ENCODE data around the gene MTARC2. TPM values are rescaled to one million over a fixed set of nuclear protein-coding genes. Genes with fewer than 3 reads are reported as not detected.

The MTARC2 gene
- total and polyA plus RNA-seq, 4 experiments from 2014 or later: 0.25 TPM; not detected in 3

DNA sequence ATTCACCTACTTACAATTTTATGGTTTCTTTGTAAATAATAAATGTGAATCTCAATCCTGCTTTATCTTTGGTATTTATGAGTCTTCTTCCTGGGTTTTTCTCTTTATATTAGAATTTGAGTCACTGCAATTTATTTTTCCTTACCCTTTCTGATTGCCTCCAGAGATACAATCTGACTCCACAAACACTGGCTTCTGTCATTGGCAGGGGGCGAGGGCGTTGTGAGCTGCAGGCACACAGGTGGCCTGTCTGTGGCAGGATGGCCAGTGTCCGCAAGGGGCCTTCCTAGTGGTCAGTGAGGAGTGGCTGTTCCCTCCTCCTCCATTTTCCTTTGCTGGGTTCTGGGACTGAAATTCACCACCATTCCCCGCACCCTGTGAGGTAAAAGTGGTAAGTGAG lies 36.6 kb downstream of the MTARC2 start:
- Mint-ChIP-seq H3K27me3 (peaks cover 31 to 38% of the 10 kb centered on the region in 2 donors), H3K4me3 (no peak overlapping the region), H3K9me3 (no peaks in the 10 kb centered on the region), H3K27ac (no peak overlapping the region), H3K4me1 (no peaks in the 10 kb centered on the region), H3K36me3 (no peaks in the 10 kb centered on the region)
- Histone ChIP-seq H3K36me3 (ENCODE audit: insufficient read depth, low read length) (no peaks in the 10 kb centered on the region), H3K4me3 (ENCODE audit: low read length in 2 of 2) (no peak overlapping the region), H3K27ac (ENCODE audit: low read depth, low read length) (no peak overlapping the region), H3K9me3 (ENCODE audit: control insufficient read depth in 1 of 2, low read length in 2 of 2) (no peaks in the 10 kb centered on the region), H3K27me3 (ENCODE audit: insufficient read depth, low read length) (peaks cover 8% of the 10 kb centered on the region), H3K4me1 (ENCODE audit: insufficient read depth, low read length) (no peaks in the 10 kb centered on the region)
- intact Hi-C loops (cut with micrococcal nuclease): no loop called here
- ChIA-PET CTCF (ENCODE audit: partially characterized antibody) (no interaction called here), POLR2A (ENCODE audit: partially characterized antibody) (no interaction called here)
- DNase-seq: no peak

- Histone ChIP-seq H3K27ac (ENCODE audit: low read depth, low read length) (no peak overlapping the region), H3K27me3 (ENCODE audit: insufficient read depth, low read length) (peaks cover 8% of the 10 kb centered on the region), H3K9me3 (ENCODE audit: control insufficient read depth in 1 of 2, low read length in 2 of 2) (no peaks in the 10 kb centered on the region), H3K4me3 (ENCODE audit: low read length in 2 of 2) (no peak overlapping the region), H3K36me3 (ENCODE audit: insufficient read depth, low read length) (no peaks in the 10 kb centered on the region), H3K4me1 (ENCODE audit: insufficient read depth, low read length) (no peaks in the 10 kb centered on the region)
- Mint-ChIP-seq H3K9me3 (no peaks in the 10 kb centered on the region), H3K4me3 (peak overlapping the region in 2 of 8 donors; percentile 0 to 34), H3K36me3 (no peaks in the 10 kb centered on the region), H3K27ac (no peak overlapping the region), H3K4me1 (no peaks in the 10 kb centered on the region), H3K27me3 (peaks cover 31 to 38% of the 10 kb centered on the region in 2 donors)
- intact Hi-C loops (cut with micrococcal nuclease): no loop called here
- CTCF ChIA-PET (ENCODE audit: partially characterized antibody): interaction anchor here (0.9 kb wide), 1 partner anchor 10 kb away, joined by 4 read pairs; no protein-coding TSS in a partner anchor
- POLR2A ChIA-PET (ENCODE audit: partially characterized antibody): no interaction called here
- DNase-seq: no peak
Measured at GRCh38 chr1:220785166-220786056, 37.3 kb downstream of the MTARC2 start.

DNA sequence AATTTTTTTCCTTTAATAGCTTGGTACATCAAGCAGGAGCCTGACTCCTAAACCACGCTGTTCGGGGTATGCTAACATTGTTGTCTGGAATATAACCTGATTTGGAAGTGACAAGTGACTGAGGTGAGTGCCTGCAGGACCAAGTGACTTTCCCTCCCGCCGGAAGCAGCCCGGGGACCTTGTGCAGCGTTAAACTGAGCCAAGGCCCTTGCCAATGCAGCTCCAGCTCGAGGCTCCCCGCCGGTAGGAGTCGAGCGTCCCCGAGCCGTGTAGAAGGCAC lies 37.9 kb downstream of the MTARC2 start:
- peaks cover 8% of the 10 kb centered on the region for H3K27me3 ChIP-seq (ENCODE audit: insufficient read depth, low read length)
- no peaks in the 10 kb centered on the region for H3K9me3 ChIP-seq (ENCODE audit: control insufficient read depth in 1 of 2, low read length in 2 of 2)
- intact Hi-C loops (cut with micrococcal nuclease): no loop called here
- POLR2A ChIA-PET (ENCODE audit: partially characterized antibody): no interaction called here
- H3K36me3 ChIP-seq (ENCODE audit: insufficient read depth, low read length): no peaks in the 10 kb centered on the region
- Mint-ChIP-seq H3K4me3 (peak overlapping the region in 2 of 8 donors; percentile 0 to 34), H3K4me1 (no peaks in the 10 kb centered on the region), H3K27me3 (peaks cover 31 to 38% of the 10 kb centered on the region in 2 donors), H3K27ac (no peak overlapping the region), H3K36me3 (no peaks in the 10 kb centered on the region), H3K9me3 (no peaks in the 10 kb centered on the region)
- CTCF ChIA-PET (ENCODE audit: partially characterized antibody): interaction anchor here (0.9 kb wide), 1 partner anchor 11 kb away, joined by 4 read pairs; no protein-coding TSS in a partner anchor
- no peak for DNase-seq
- H3K27ac ChIP-seq (ENCODE audit: low read depth, low read length): no peak overlapping the region
- no peak overlapping the region for H3K4me3 ChIP-seq (ENCODE audit: low read length in 2 of 2)
- no peaks in the 10 kb centered on the region for H3K4me1 ChIP-seq (ENCODE audit: insufficient read depth, low read length)

DNA sequence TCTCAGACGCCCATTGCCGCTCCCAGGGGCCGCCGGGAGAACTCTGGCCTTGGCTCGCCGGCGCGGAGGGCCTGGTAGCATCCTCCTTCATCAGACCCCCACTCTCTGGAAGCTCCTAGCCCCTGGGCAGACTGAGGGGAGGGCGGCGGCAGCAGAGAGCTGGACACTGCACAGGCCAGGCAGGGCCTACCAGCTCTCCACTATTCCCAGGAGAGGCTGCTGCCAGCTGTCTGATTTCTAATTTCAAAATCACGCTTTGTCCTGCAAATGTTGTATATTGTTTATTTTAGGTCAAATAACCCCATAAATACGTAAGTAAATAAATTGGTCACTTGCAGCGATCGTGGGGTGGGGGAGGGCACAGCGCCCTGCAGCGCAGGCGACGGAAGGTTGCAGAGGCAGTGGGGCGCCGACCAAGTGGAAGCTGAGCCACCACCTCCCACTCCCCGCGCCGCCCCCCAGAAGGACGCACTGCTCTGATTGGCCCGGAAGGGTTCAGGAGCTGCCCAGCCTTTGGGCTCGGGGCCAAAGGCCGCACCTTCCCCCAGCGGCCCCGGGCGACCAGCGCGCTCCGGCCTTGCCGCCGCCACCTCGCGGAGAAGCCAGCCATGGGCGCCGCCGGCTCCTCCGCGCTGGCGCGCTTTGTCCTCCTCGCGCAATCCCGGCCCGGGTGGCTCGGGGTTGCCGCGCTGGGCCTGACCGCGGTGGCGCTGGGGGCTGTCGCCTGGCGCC lies 38.4 kb downstream of the MTARC2 start, which contains the start of gene MTARC1:
Gene MTARC1, plus strand, starts transcription at position 577 of the 732 bp plus-strand sequence. Its CDS starts 32 bp downstream, at position 609.
- peaks cover 8% of the 10 kb centered on the region for H3K27me3 ChIP-seq (ENCODE audit: insufficient read depth, low read length)
- intact Hi-C loops (cut with micrococcal nuclease): no loop called here
- ChIA-PET POLR2A (ENCODE audit: partially characterized antibody) (no interaction called here), CTCF (ENCODE audit: partially characterized antibody) (interaction anchor here (0.9 kb wide), 1 partner anchor 11 kb away, joined by 4 read pairs; no protein-coding TSS in a partner anchor)
- no peaks in the 10 kb centered on the region for H3K9me3 ChIP-seq (ENCODE audit: control insufficient read depth in 1 of 2, low read length in 2 of 2)
- Mint-ChIP-seq H3K9me3 (no peaks in the 10 kb centered on the region), H3K27me3 (peaks cover 31 to 38% of the 10 kb centered on the region in 2 donors), H3K27ac (no peak within 1 kb of the TSS), H3K4me1 (no peaks in the 10 kb centered on the region), H3K4me3 (peak within 1 kb of the TSS in 3 of 8 donors; percentile 0 to 47 (median 26)), H3K36me3 (no peaks in the 10 kb centered on the region)
- H3K36me3 ChIP-seq (ENCODE audit: insufficient read depth, low read length): no peaks in the 10 kb centered on the region
- H3K4me3 ChIP-seq (ENCODE audit: low read length in 2 of 2): no peak within 1 kb of the TSS
- DNase-seq: no peak
- no peaks in the 10 kb centered on the region for H3K4me1 ChIP-seq (ENCODE audit: insufficient read depth, low read length)
- H3K27ac ChIP-seq (ENCODE audit: low read depth, low read length): no peak within 1 kb of the TSS

GRCh38 chr1:220787069-220787619 lies 39.0 kb downstream of the MTARC2 start:
- H3K4me1 Mint-ChIP-seq: no peaks in the 10 kb centered on the region
- CTCF ChIA-PET (ENCODE audit: partially characterized antibody): no interaction called here

DNA sequence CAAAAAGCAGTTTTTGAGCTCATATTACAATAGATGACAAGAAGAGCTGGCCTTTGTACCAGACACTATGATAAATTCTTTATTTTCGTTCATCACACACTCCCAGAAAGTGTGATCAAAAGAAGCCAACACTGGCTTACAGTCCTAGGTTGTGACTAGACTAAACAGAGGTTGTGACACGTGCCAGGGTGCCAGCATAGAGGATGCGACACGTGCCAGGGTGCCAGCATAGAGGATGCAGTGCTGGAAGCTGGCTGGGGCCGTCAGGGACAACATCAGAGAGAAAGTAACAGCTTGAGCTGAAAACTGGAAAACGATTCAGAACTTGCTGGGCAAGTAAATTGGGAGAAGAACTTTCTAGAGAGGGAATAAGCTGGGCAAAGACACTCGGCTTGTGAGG lies 40.8 kb downstream of the MTARC2 start:
- Histone ChIP-seq H3K27ac (ENCODE audit: low read depth, low read length) (no peak overlapping the region), H3K4me1 (ENCODE audit: insufficient read depth, low read length) (no peaks in the 10 kb centered on the region), H3K27me3 (ENCODE audit: insufficient read depth, low read length) (peaks cover 8% of the 10 kb centered on the region), H3K9me3 (ENCODE audit: control insufficient read depth in 1 of 2, low read length in 2 of 2) (no peaks in the 10 kb centered on the region), H3K4me3 (ENCODE audit: low read length in 2 of 2) (no peak overlapping the region), H3K36me3 (ENCODE audit: insufficient read depth, low read length) (no peaks in the 10 kb centered on the region)
- Mint-ChIP-seq H3K27me3 (peaks cover 25 to 27% of the 10 kb centered on the region in 2 donors), H3K27ac (no peak overlapping the region), H3K4me3 (no peak overlapping the region), H3K4me1 (no peaks in the 10 kb centered on the region), H3K36me3 (no peaks in the 10 kb centered on the region), H3K9me3 (no peaks in the 10 kb centered on the region)
- CTCF ChIA-PET (ENCODE audit: partially characterized antibody): interaction anchor here (0.7 to 1.9 kb wide), 5 partner anchors 8 to 35 kb away, joined by 3 to 6 read pairs (median 3); no protein-coding TSS in a partner anchor
- intact Hi-C loops (cut with micrococcal nuclease): no loop called here
- no peak for DNase-seq
- POLR2A ChIA-PET (ENCODE audit: partially characterized antibody): no interaction called here

More at GRCh38 chr1:220787069-220787619, 39.0 kb downstream of the MTARC2 start:
- no peak overlapping the region for H3K27ac Mint-ChIP-seq
- Histone ChIP-seq H3K36me3 (ENCODE audit: insufficient read depth, low read length) (no peaks in the 10 kb centered on the region), H3K4me3 (ENCODE audit: low read length in 2 of 2) (no peak overlapping the region), H3K27ac (ENCODE audit: low read depth, low read length) (no peak overlapping the region), H3K27me3 (ENCODE audit: insufficient read depth, low read length) (peaks cover 8% of the 10 kb centered on the region), H3K9me3 (ENCODE audit: control insufficient read depth in 1 of 2, low read length in 2 of 2) (no peaks in the 10 kb centered on the region), H3K4me1 (ENCODE audit: insufficient read depth, low read length) (no peaks in the 10 kb centered on the region)
- H3K27me3 Mint-ChIP-seq: peaks cover 25 to 37% of the 10 kb centered on the region in 2 donors
- H3K36me3 Mint-ChIP-seq: no peaks in the 10 kb centered on the region
- no peak for DNase-seq
- POLR2A ChIA-PET (ENCODE audit: partially characterized antibody): no interaction called here
- intact Hi-C loops (cut with micrococcal nuclease): no loop called here
- no peaks in the 10 kb centered on the region for H3K9me3 Mint-ChIP-seq
- peak overlapping the region in 2 of 8 donors; percentile 26 to 47 for H3K4me3 Mint-ChIP-seq
